Ecto neural progenitor cell (in vitro differentiated cells): Measurements from ENCODE around the gene FCGBP.
"Not testable (repeated sequence)": the region's sequence is repeated elsewhere in the genome, so short reads cannot be mapped to it uniquely, and the experiment has no call there.

Experiments used
- DNase-seq: peaks from one replicate; pipeline ENCODE4 v3.0.0-alpha.2; 2018; ENCODE audit warnings: low spot score

Gene FCGBP

GRCh38 chr19:39917561-39918182 is 16.8 kb downstream of the FCGBP start:
- DNase-seq = peak; percentile 30

- peak; percentile 43 for DNase-seq
Measured at GRCh38 chr19:39916851-39917396, 17.5 kb downstream of the FCGBP start.

- peak; percentile 34 for DNase-seq
Measured at GRCh38 chr19:39916236-39916635, 18.2 kb downstream of the FCGBP start.

GRCh38 chr19:39915848-39916215 is 18.6 kb downstream of the FCGBP start:
- DNase-seq = no peak

- peak; percentile 32 for DNase-seq
Measured at GRCh38 chr19:39915101-39915847, 19.2 kb downstream of the FCGBP start.

GRCh38 chr19:39913682-39914333 is 20.6 kb downstream of the FCGBP start:
- no peak for DNase-seq

- no peak for DNase-seq
Measured at GRCh38 chr19:39908803-39909202, 25.6 kb downstream of the FCGBP start.

- DNase-seq = no peak
Measured at GRCh38 chr19:39906820-39907611, 27.4 kb downstream of the FCGBP start.

GRCh38 chr19:39906283-39906682 is 28.2 kb downstream of the FCGBP start:
- no peak for DNase-seq

GRCh38 chr19:39903486-39904091 is 30.8 kb downstream of the FCGBP start:
- DNase-seq = not testable (repeated sequence)

- DNase-seq = not testable (repeated sequence)
Measured at GRCh38 chr19:39902326-39902725, 32.1 kb downstream of the FCGBP start.

GRCh38 chr19:39901681-39902080 is 32.8 kb downstream of the FCGBP start:
- not testable (repeated sequence) for DNase-seq

GRCh38 chr19:39898858-39899257 is 35.6 kb downstream of the FCGBP start:
- not testable (repeated sequence) for DNase-seq

- DNase-seq = peak; percentile 83
Measured at GRCh38 chr19:39897511-39898245, 36.8 kb downstream of the FCGBP start.

- not testable (repeated sequence) for DNase-seq
Measured at GRCh38 chr19:39895096-39895495, 39.3 kb downstream of the FCGBP start.

GRCh38 chr19:39894236-39894606 is 40.2 kb downstream of the FCGBP start:
- DNase-seq = not testable (repeated sequence)

- not testable (repeated sequence) for DNase-seq
Measured at GRCh38 chr19:39893366-39894235, 40.8 kb downstream of the FCGBP start.

GRCh38 chr19:39892506-39892902 is 41.9 kb downstream of the FCGBP start:
- not testable (repeated sequence) for DNase-seq

- peak; percentile 84 for DNase-seq
Measured at GRCh38 chr19:39891660-39892505, 42.6 kb downstream of the FCGBP start.
